K562 (cell line): ENCODE measurements around the gene NIPAL3. TPM values are rescaled to one million over a fixed set of nuclear protein-coding genes. Genes with fewer than 3 reads are reported as not detected.

Source experiments
- ASH1L ChIP-seq: fragments of 450-650 bp; IDR thresholded peaks from 2 replicates; pipeline ENCODE4 v1.6.1; 2018; ENCODE audit warnings: borderline replicate concordance, mild to moderate bottlenecking, low read depth; ENCODE audit not compliant: partially characterized antibody
- CCNT2 ChIP-seq: IDR thresholded peaks from 2 replicates; pipeline ENCODE4 v1.6.1; 2011; ENCODE audit warnings: borderline replicate concordance, low read depth, mild to moderate bottlenecking, moderate library complexity, mixed read lengths, low read length; ENCODE audit not compliant: insufficient read length; ENCODE audit errors: extremely low read depth
- DIDO1 ChIP-seq: fragments of 450-650 bp; IDR thresholded peaks from 2 replicates; pipeline ENCODE4 v1.6.1; 2016; ENCODE audit warnings: low read depth, missing biosample characterization, missing genetic modification characterization
- DNMT1 ChIP-seq: fragments of 450-650 bp; IDR thresholded peaks from 2 replicates; pipeline ENCODE4 v1.6.1; 2016; ENCODE audit warnings: antibody characterized with exemption, mild to moderate bottlenecking
- ETV6 ChIP-seq, 3 experiments: fragments of 150-350 bp in 1 of 3; sonication (generic) in 1 of 3; formaldehyde crosslinking in 1 of 3; IDR thresholded peaks; 2 replicates each; pipeline versions ENCODE4 v1.6.1 to v1.8.0; 2014 to 2022; ENCODE audit warnings: borderline replicate concordance in 2 of 3, low read depth in 2 of 3, antibody characterized with exemption in 1 of 3, low read length in 1 of 3, mild to moderate bottlenecking in 1 of 3, missing genetic modification reagents in 1 of 3
- GABPB2 ChIP-seq: fragments of 250-450 bp; sonication (Bioruptor Pico); conservative IDR thresholded peaks from 2 replicates; pipeline ENCODE4 v1.5.1; 2021; ENCODE audit warnings: mild to moderate bottlenecking
- GTF2A2 ChIP-seq: IDR thresholded peaks from 2 replicates; pipeline ENCODE4 v1.6.1; 2016; ENCODE audit warnings: mild to moderate bottlenecking, missing genetic modification characterization, missing compliant biosample characterization
- HNRNPLL ChIP-seq: fragments of 200-400 bp; formaldehyde crosslinking; IDR thresholded peaks from 2 replicates; pipeline ENCODE4 v1.6.1; 2017; ENCODE audit warnings: low read length, low read depth, mild to moderate bottlenecking; ENCODE audit not compliant: poor library complexity, severe bottlenecking
- KAT7 ChIP-seq: sonication (generic); formaldehyde crosslinking; IDR thresholded peaks from 2 replicates; pipeline ENCODE4 v1.8.0; 2022; ENCODE audit warnings: missing genetic modification reagents, mild to moderate bottlenecking, borderline replicate concordance
- MED1 ChIP-seq: sonication (generic); formaldehyde crosslinking; IDR thresholded peaks from 2 replicates; pipeline ENCODE4 v1.8.1; 2023; ENCODE audit warnings: missing genetic modification reagents, borderline replicate concordance
- NFE2L1 ChIP-seq: fragments of 450-650 bp; IDR thresholded peaks from 2 replicates; pipeline ENCODE4 v1.6.1; 2016; ENCODE audit warnings: missing genetic modification characterization, low read depth, mild to moderate bottlenecking, missing compliant biosample characterization, moderate library complexity, borderline replicate concordance
- PCBP1 ChIP-seq: fragments of 200-400 bp; formaldehyde crosslinking; IDR thresholded peaks from 2 replicates; pipeline ENCODE4 v1.6.1; 2018; ENCODE audit warnings: mild to moderate bottlenecking, low read depth, low read length; ENCODE audit not compliant: poor library complexity, severe bottlenecking
- POLR2H ChIP-seq: IDR thresholded peaks from 2 replicates; pipeline ENCODE4 v1.6.1; 2016; ENCODE audit warnings: missing genetic modification characterization, low read depth, mild to moderate bottlenecking, control low read depth, missing compliant biosample characterization, moderate library complexity
- RFX5 ChIP-seq: IDR thresholded peaks from 2 replicates; pipeline ENCODE4 v1.6.1; 2011; ENCODE audit warnings: low read depth, mild to moderate bottlenecking, improper control_type of control experiment, low read length
- TARDBP ChIP-seq: fragments of 450-650 bp; IDR thresholded peaks from 2 replicates; pipeline ENCODE4 v1.6.1; 2016
- TOE1 ChIP-seq, 2 experiments: fragments of 450-650 bp in 1 of 2; sonication (generic) in 1 of 2; formaldehyde crosslinking in 1 of 2; IDR thresholded peaks; 2 replicates each; pipeline versions ENCODE4 v1.7.1 to v1.8.0; 2016 to 2022; ENCODE audit warnings: borderline replicate concordance in 2 of 2, mild to moderate bottlenecking in 2 of 2, antibody characterized with exemption in 1 of 2, inconsistent platforms in 1 of 2, low read depth in 1 of 2, missing genetic modification reagents in 1 of 2, moderate library complexity in 1 of 2
- TRIM28 ChIP-seq: fragments of 450-650 bp; IDR thresholded peaks from 2 replicates; pipeline ENCODE4 v1.6.1; 2017
- ZBTB1 ChIP-seq: sonication (generic); formaldehyde crosslinking; IDR thresholded peaks from 2 replicates; pipeline ENCODE4 v1.8.1; 2023; ENCODE audit warnings: missing genetic modification reagents, low read depth, mild to moderate bottlenecking, borderline replicate concordance
- ZNF140 ChIP-seq: fragments of 250-450 bp; sonication (Bioruptor Pico); IDR thresholded peaks from 2 replicates; pipeline ENCODE4 v1.8.0; 2021; ENCODE audit warnings: moderate library complexity, mild to moderate bottlenecking, inconsistent platforms
- ZNF77 ChIP-seq: fragments of 250-450 bp; sonication (Bioruptor Pico); IDR thresholded peaks from 2 replicates; pipeline ENCODE4 v1.5.0; 2020
- ZNF785 ChIP-seq: fragments of 250-450 bp; sonication (Bioruptor Pico); IDR thresholded peaks from 2 replicates; pipeline ENCODE4 v1.4.0; 2020; ENCODE audit warnings: mild to moderate bottlenecking
- polyA plus RNA-seq, 8 experiments: library from polyadenylated mRNA; depleted of rRNA in 4 of 8; stranded (reverse) in 5 of 8; unstranded in 3 of 8; fragments of >200 nt; fragmentation: Nextera tagmentation in 2 of 8; fragmentation: Illumina TruSeq in 1 of 8; extraction: Ambion mirVana in 2 of 8; extraction: Trizol in 1 of 8; gene quantifications; 2 replicates each; pipeline versions ENCODE4 v1.2.1 to v1.2.3, GENCODE V29; 2011 to 2014; ENCODE audit warnings: inconsistent platforms in 1 of 8, missing spikeins in 1 of 8
- total RNA-seq, 7 experiments: library from RNA; depleted of rRNA in 6 of 7; stranded (reverse); fragments of >200 nt in 6 of 7; fragmentation: Illumina TruSeq in 2 of 7; extraction: Trizol in 2 of 7; gene quantifications; 2 replicates each; pipeline versions ENCODE4 v1.2.1 to v1.2.3, GENCODE V29; 2011 to 2021; ENCODE audit warnings: low replicate concordance in 1 of 7
- TF ChIP-seq, protein P1 (sequence below): fragments of 450-650 bp; IDR thresholded peaks from 2 replicates; pipeline ENCODE4 v1.6.1; 2017; ENCODE audit warnings: mild to moderate bottlenecking, moderate library complexity
- TF ChIP-seq, protein P2 (sequence below), 3 experiments: fragments of 200-800 bp in 1 of 3; sonication (Bioruptor generic) in 1 of 3; sonication (generic) in 1 of 3; formaldehyde crosslinking in 1 of 3; IDR thresholded peaks; 2 replicates each; pipeline versions ENCODE4 v1.6.1 to v1.8.0; 2016 to 2022; ENCODE audit warnings: mild to moderate bottlenecking in 2 of 3, missing compliant biosample characterization in 2 of 3, missing genetic modification characterization in 2 of 3, missing genetic modification reagents in 1 of 3
- TF ChIP-seq, protein P3 (sequence below): fragments of 450-650 bp; IDR thresholded peaks from 2 replicates; pipeline ENCODE4 v1.6.1; 2017; ENCODE audit warnings: antibody characterized with exemption

NIPAL3 gene
- total and polyA plus RNA-seq, 9 of the 15 experiments (the other 6 are each of a cell fraction or from before 2014, with no cell fraction given), result 10.5 to 26.3 (median 16.0) TPM

DNA sequence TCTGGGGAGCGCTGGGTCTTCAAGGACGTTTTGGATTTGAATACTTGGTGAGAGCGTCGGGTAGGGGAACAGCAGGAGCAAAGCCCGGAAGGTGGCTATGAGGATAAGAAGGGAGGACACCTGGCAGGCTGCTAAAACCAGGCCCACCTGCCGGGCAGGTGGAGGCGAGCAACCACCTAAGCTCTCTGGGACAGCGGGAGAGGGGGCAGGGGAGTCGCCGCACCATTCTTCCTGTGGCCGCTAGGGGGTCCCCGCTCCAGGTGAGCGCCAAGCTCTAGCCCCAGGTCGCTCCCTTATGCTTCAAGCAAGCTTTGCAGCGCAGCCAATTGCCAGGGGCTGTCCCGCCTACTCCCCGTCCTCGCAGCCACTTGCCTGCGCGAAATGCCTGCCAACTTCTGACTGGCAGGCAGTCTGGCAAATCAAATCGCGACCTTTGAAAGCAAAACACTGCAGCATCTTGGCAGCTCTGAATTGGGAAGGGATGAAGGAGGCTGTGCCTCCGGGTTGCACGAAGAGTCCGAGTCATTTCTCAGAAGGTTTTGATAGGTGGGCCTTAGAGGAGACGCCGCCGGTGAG is at the start of gene NIPAL3 (continued):
- TF ChIP-seq GABPB2 (no peak), TRIM28 (no peak), POLR2H (tag) (no peak), ETV6 (IDR thresholded peaks at IDR 0.05; ENCODE audit: borderline replicate concordance in 1 of 2, low read depth in 2 of 2, low read length in 1 of 2) (no peak), ETV6 (CRISPR knock-in tag; IDR thresholded peaks at IDR 0.05; ENCODE audit: borderline replicate concordance) (no peak), ZBTB1 (CRISPR knock-in tag) (no peak), CCNT2 (peak; percentile 59), KAT7 (CRISPR knock-in tag) (no peak), PCBP1 (no peak), RFX5 (no peak), ZNF785 (CRISPR knock-in tag) (no peak), TARDBP (no peak), ZNF140 (no peak), MED1 (CRISPR knock-in tag) (no peak), TOE1 (IDR thresholded peaks at IDR 0.05; ENCODE audit: borderline replicate concordance) (no peak), TOE1 (CRISPR knock-in tag; IDR thresholded peaks at IDR 0.05; ENCODE audit: borderline replicate concordance, low read depth) (no peak), HNRNPLL (no peak), ZNF77 (no peak), DNMT1 (no peak), ASH1L (peak; percentile 94), DIDO1 (tag) (0 out of 2 replicates have a peak, but pooled peaks have one; percentile 58), NFE2L1 (no peak), GTF2A2 (no peak)
- TF ChIP-seq, protein P1, sequence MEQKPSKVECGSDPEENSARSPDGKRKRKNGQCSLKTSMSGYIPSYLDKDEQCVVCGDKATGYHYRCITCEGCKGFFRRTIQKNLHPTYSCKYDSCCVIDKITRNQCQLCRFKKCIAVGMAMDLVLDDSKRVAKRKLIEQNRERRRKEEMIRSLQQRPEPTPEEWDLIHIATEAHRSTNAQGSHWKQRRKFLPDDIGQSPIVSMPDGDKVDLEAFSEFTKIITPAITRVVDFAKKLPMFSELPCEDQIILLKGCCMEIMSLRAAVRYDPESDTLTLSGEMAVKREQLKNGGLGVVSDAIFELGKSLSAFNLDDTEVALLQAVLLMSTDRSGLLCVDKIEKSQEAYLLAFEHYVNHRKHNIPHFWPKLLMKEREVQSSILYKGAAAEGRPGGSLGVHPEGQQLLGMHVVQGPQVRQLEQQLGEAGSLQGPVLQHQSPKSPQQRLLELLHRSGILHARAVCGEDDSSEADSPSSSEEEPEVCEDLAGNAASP, result no peak
- TF ChIP-seq, protein P2, sequence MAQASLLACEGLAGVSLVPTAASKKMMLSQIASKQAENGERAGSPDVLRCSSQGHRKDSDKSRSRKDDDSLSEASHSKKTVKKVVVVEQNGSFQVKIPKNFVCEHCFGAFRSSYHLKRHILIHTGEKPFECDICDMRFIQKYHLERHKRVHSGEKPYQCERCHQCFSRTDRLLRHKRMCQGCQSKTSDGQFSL (CRISPR knock-in tag; IDR thresholded peaks at IDR 0.05), result no peak
- TF ChIP-seq, protein P2 (tag; IDR thresholded peaks at IDR 0.05), result no peak
- TF ChIP-seq, protein P3, sequence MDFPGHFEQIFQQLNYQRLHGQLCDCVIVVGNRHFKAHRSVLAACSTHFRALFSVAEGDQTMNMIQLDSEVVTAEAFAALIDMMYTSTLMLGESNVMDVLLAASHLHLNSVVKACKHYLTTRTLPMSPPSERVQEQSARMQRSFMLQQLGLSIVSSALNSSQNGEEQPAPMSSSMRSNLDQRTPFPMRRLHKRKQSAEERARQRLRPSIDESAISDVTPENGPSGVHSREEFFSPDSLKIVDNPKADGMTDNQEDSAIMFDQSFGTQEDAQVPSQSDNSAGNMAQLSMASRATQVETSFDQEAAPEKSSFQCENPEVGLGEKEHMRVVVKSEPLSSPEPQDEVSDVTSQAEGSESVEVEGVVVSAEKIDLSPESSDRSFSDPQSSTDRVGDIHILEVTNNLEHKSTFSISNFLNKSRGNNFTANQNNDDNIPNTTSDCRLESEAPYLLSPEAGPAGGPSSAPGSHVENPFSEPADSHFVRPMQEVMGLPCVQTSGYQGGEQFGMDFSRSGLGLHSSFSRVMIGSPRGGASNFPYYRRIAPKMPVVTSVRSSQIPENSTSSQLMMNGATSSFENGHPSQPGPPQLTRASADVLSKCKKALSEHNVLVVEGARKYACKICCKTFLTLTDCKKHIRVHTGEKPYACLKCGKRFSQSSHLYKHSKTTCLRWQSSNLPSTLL, result no peak
